Pons (tissue), 1 donor: ENCODE results near the gene IGHMBP2.

ENCODE experiments used
- DNase-seq: peaks from one replicate; pipeline ENCODE4 v3.0.0-alpha.2; 2016; ENCODE audit warnings: low spot score

IGHMBP2 gene

GRCh38 chr11:68890490-68891231, 13.0 kb upstream of the IGHMBP2 start:
- peak; percentile 37 for DNase-seq

GRCh38 chr11:68891351-68891948, 12.2 kb upstream of the IGHMBP2 start:
- no peak for DNase-seq

GRCh38 chr11:68892576-68892975, 11.1 kb upstream of the IGHMBP2 start:
- DNase-seq: no peak

- no peak for DNase-seq
These were observed 10.4 kb upstream of the IGHMBP2 start for GRCh38 chr11:68893282-68893681.

- no peak for DNase-seq
These were observed 7.3 kb upstream of the IGHMBP2 start for GRCh38 chr11:68896171-68896959.

GRCh38 chr11:68897441-68897840, 6.2 kb upstream of the IGHMBP2 start:
- no peak for DNase-seq

- no peak for DNase-seq
These were observed 2.8 kb upstream of the IGHMBP2 start for GRCh38 chr11:68900835-68901381.

- peak; percentile 3 for DNase-seq
These were observed 657 bp downstream of the IGHMBP2 start for GRCh38 chr11:68904248-68904847.

GRCh38 chr11:68905421-68906360, 2.0 kb downstream of the IGHMBP2 start:
- DNase-seq: no peak

GRCh38 chr11:68908273-68908672, 4.6 kb downstream of the IGHMBP2 start:
- DNase-seq: no peak

- no peak for DNase-seq
These were observed 7.3 kb downstream of the IGHMBP2 start for GRCh38 chr11:68910965-68911364.

GRCh38 chr11:68911731-68912130, 8.0 kb downstream of the IGHMBP2 start:
- DNase-seq: no peak

- DNase-seq: no peak
These were observed 8.6 kb downstream of the IGHMBP2 start for GRCh38 chr11:68912254-68912653.

- DNase-seq: no peak
These were observed 9.5 kb downstream of the IGHMBP2 start for GRCh38 chr11:68913188-68913587.

GRCh38 chr11:68914761-68915160, 11.1 kb downstream of the IGHMBP2 start:
- no peak for DNase-seq

GRCh38 chr11:68916439-68916838, 12.7 kb downstream of the IGHMBP2 start:
- DNase-seq: no peak

- no peak for DNase-seq
These were observed 19.9 kb downstream of the IGHMBP2 start for GRCh38 chr11:68923614-68924013.

GRCh38 chr11:68924073-68924925, 20.6 kb downstream of the IGHMBP2 start:
- no peak for DNase-seq

- DNase-seq: no peak
These were observed 21.9 kb downstream of the IGHMBP2 start for GRCh38 chr11:68925611-68926010.
